Measurements from ENCODE around the gene CADM2. TPM values are rescaled to one million over a fixed set of nuclear protein-coding genes. Genes with fewer than 3 reads are reported as not detected.

Gene CADM2
- total and polyA plus RNA-seq, 4 donors, result 42.2 to 133 (median 81.1) TPM

DNA sequence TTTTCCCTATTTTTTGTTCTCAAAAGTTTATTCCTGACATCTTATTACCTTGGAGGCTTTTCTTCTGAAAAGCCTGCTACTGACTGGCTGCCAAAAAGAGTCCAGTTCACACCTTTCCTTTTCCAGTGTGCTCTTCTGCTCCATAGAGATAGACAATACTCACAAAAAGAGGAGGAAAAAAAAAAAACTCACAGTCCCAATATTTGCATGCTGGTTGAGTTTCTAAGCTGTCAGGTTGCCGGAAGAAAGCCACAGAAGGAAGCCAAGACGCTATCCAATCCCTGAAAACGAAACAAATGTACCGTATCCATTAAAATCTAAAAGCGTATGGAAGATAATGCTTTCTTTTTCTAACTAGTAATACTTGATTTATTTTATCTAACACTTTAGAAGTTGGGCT is 299.5 kb downstream of the CADM2 start:
- peak in 2 of 6 donors; percentile 52 for DNase-seq (ENCODE audit: low read depth in 4 of 6, low spot score in 6 of 6)
- peak overlapping the region; percentile 31 for H3K4me3 ChIP-seq (ENCODE audit: low read depth, low read length)
- H3K4me1 ChIP-seq (ENCODE audit: control insufficient read depth, insufficient read depth, low read length), result no peaks in the 10 kb centered on the region
- H3K9me3 ChIP-seq (ENCODE audit: control insufficient read depth, insufficient read depth, low read length), result no peaks in the 10 kb centered on the region
- WGBS (ENCODE audit: insufficient coverage), result no CpG with 5 or more reads among the region's 5 CpGs
- H3K27ac ChIP-seq (ENCODE audit: low read depth, low read length), result peak overlapping the region; percentile 59
- no peaks in the 10 kb centered on the region for H3K27me3 ChIP-seq (ENCODE audit: control insufficient read depth, insufficient read depth, low read length)
- H3K36me3 ChIP-seq (ENCODE audit: control insufficient read depth, insufficient read depth, low read length), result no peaks in the 10 kb centered on the region

DNA sequence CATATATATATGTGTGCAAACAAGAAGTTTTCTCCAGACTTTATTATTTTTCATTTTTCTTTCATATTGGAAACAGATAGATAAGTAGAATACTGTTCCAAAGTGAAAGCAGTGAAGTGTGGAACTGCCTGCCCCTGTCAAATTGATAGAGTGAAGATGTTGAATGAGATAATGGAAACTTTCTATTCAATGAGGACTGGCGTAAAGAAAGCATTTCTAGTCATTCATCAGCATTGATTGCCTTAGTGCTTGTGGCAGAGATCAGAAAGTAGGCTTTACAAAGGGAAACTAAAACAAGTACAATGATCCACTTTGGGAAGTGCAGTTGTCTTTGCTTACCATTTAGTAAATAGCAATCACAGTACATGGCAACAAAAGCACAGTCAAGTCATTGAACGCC is 300.0 kb downstream of the CADM2 start:
- Histone ChIP-seq H3K9me3 (ENCODE audit: control insufficient read depth, insufficient read depth, low read length) (no peaks in the 10 kb centered on the region), H3K27me3 (ENCODE audit: control insufficient read depth, insufficient read depth, low read length) (no peaks in the 10 kb centered on the region), H3K27ac (ENCODE audit: low read depth, low read length) (peak overlapping the region; percentile 59), H3K4me3 (ENCODE audit: low read depth, low read length) (peak overlapping the region; percentile 31), H3K36me3 (ENCODE audit: control insufficient read depth, insufficient read depth, low read length) (no peaks in the 10 kb centered on the region), H3K4me1 (ENCODE audit: control insufficient read depth, insufficient read depth, low read length) (no peaks in the 10 kb centered on the region)
- WGBS (ENCODE audit: insufficient coverage), result no CpG with 5 or more reads among the region's 2 CpGs
- peak in 2 of 6 donors; percentile 24 to 56 for DNase-seq (ENCODE audit: low read depth in 4 of 6, low spot score in 6 of 6)

DNA sequence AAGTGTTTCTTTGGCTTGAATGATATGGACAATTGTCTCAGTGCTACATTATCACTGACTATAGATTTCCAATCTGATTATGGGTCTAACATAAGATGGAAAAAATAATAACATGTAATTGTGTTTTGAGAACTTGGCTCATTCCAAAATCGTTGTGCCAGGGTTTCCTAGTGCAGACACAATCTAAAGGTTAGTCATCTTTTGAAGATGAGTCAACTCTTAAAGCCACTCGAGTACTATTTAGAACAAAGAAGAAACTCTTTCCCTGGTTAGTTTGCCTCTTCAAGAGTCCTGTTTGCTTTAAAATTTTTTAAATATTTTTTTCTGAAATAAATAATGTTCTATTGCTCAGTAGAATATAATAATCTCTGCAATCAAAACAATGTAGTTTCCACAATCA is 301.0 kb downstream of the CADM2 start:
- H3K9me3 ChIP-seq (ENCODE audit: control insufficient read depth, insufficient read depth, low read length), result no peaks in the 10 kb centered on the region
- no peak overlapping the region for H3K4me3 ChIP-seq (ENCODE audit: low read depth, low read length)
- no peaks in the 10 kb centered on the region for H3K36me3 ChIP-seq (ENCODE audit: control insufficient read depth, insufficient read depth, low read length)
- 50% methylated on average over 1 of the region's 2 CpGs for WGBS (ENCODE audit: insufficient coverage)
- no peaks in the 10 kb centered on the region for H3K27me3 ChIP-seq (ENCODE audit: control insufficient read depth, insufficient read depth, low read length)
- no peak for DNase-seq (ENCODE audit: low read depth in 4 of 6, low spot score in 6 of 6)
- no peaks in the 10 kb centered on the region for H3K4me1 ChIP-seq (ENCODE audit: control insufficient read depth, insufficient read depth, low read length)
- H3K27ac ChIP-seq (ENCODE audit: low read depth, low read length), result no peak overlapping the region

DNA sequence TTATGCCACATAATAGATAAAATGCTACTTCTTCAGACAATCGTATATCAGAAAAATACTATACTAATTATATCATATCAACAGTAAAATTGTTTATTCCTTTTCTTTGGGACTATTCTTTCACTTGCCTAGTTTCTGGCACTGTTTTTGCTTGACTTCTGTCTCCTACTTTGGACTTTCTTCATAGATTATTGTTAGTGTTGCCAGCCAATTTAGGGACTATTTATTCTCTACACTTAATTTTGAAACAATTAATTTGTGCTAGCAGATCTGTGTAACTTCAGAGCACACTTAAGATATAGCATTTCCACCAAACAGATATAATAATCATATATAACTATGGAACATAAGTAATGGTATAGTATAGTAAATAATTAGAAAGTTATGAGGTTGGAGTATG is 305.6 kb downstream of the CADM2 start:
- no peaks in the 10 kb centered on the region for H3K27me3 ChIP-seq (ENCODE audit: control insufficient read depth, insufficient read depth, low read length)
- no peak for DNase-seq (ENCODE audit: low read depth in 4 of 6, low spot score in 6 of 6)
- no peak overlapping the region for H3K4me3 ChIP-seq (ENCODE audit: low read depth, low read length)
- no peaks in the 10 kb centered on the region for H3K36me3 ChIP-seq (ENCODE audit: control insufficient read depth, insufficient read depth, low read length)
- no peaks in the 10 kb centered on the region for H3K4me1 ChIP-seq (ENCODE audit: control insufficient read depth, insufficient read depth, low read length)
- WGBS (ENCODE audit: insufficient coverage), result no CpG with 5 or more reads among the region's 1 CpG
- no peak overlapping the region for H3K27ac ChIP-seq (ENCODE audit: low read depth, low read length)
- H3K9me3 ChIP-seq (ENCODE audit: control insufficient read depth, insufficient read depth, low read length), result no peaks in the 10 kb centered on the region

DNA sequence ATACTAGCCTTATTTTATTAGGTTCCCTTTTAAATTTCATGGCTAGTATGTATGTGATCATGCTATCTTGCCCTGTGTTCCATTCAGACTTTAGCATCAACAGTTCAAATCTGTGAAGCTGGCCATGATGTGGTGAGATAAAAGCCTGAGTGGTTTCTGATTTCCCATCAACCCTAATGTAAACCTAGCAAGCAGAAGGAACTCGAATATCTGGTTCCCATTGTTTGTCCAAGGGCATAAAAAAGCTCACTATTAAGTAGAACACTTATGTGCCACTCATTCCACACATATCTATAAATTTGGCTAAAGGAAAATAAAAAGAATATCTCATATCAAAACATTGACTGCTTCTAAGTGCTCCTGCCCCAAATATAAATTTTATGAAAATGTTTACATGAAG is 311.7 kb downstream of the CADM2 start:
- Histone ChIP-seq H3K36me3 (ENCODE audit: control insufficient read depth, insufficient read depth, low read length) (no peaks in the 10 kb centered on the region), H3K27me3 (ENCODE audit: control insufficient read depth, insufficient read depth, low read length) (no peaks in the 10 kb centered on the region), H3K27ac (ENCODE audit: low read depth, low read length) (no peak overlapping the region), H3K4me3 (ENCODE audit: low read depth, low read length) (no peak overlapping the region), H3K9me3 (ENCODE audit: control insufficient read depth, insufficient read depth, low read length) (no peaks in the 10 kb centered on the region), H3K4me1 (ENCODE audit: control insufficient read depth, insufficient read depth, low read length) (no peaks in the 10 kb centered on the region)
- WGBS (ENCODE audit: insufficient coverage), result no CpG with 5 or more reads among the region's 1 CpG
- no peak for DNase-seq (ENCODE audit: low read depth in 4 of 6, low spot score in 6 of 6)

DNA sequence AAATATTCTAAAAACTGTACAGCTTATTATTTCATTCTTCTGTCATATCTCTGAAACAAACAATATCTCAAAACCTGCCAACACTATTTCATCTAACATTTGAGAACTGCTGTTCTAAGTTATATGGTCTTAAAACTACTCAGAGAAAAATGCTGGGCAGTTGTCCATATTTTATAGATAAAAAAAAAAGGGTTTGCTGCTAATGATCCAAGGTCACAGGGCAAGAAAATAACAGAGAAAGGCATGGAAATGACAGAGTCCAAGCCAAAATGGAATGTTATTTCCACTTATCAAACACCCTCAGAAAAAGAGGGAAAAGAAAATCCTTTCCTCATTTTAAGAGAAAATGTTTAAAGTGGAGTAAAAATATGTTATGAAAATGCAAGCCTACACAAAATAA is 313.1 kb downstream of the CADM2 start:
- DNase-seq (ENCODE audit: low read depth in 4 of 6, low spot score in 6 of 6), result no peak
- Histone ChIP-seq H3K4me3 (ENCODE audit: low read depth, low read length) (no peak overlapping the region), H3K9me3 (ENCODE audit: control insufficient read depth, insufficient read depth, low read length) (no peaks in the 10 kb centered on the region), H3K27ac (ENCODE audit: low read depth, low read length) (no peak overlapping the region), H3K36me3 (ENCODE audit: control insufficient read depth, insufficient read depth, low read length) (no peaks in the 10 kb centered on the region), H3K27me3 (ENCODE audit: control insufficient read depth, insufficient read depth, low read length) (no peaks in the 10 kb centered on the region), H3K4me1 (ENCODE audit: control insufficient read depth, insufficient read depth, low read length) (no peaks in the 10 kb centered on the region)

DNA sequence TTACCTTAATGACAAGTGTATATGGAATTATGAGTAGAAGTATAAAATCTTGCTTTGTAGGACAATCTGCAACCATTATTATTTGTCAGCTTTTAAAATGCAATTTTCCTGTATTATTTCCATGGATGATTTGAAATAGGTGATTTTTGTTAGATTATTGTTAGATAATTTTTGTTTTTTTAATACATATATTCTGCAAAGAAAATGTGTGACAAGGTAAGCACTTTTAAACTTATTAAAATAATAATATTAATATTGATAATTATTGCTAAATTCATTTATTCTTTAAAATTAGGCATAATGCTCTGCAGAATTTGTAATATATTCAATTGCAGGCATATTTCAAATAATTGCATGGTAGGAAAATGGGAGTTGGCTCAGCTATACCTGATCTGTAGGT is 329.5 kb downstream of the CADM2 start:
- H3K9me3 ChIP-seq (ENCODE audit: control insufficient read depth, insufficient read depth, low read length), result no peaks in the 10 kb centered on the region
- no peaks in the 10 kb centered on the region for H3K27me3 ChIP-seq (ENCODE audit: control insufficient read depth, insufficient read depth, low read length)
- no peaks in the 10 kb centered on the region for H3K36me3 ChIP-seq (ENCODE audit: control insufficient read depth, insufficient read depth, low read length)
- H3K27ac ChIP-seq (ENCODE audit: low read depth, low read length), result no peak overlapping the region
- no peaks in the 10 kb centered on the region for H3K4me1 ChIP-seq (ENCODE audit: control insufficient read depth, insufficient read depth, low read length)
- DNase-seq (ENCODE audit: low read depth in 4 of 6, low spot score in 6 of 6), result no peak
- H3K4me3 ChIP-seq (ENCODE audit: low read depth, low read length), result no peak overlapping the region

DNA sequence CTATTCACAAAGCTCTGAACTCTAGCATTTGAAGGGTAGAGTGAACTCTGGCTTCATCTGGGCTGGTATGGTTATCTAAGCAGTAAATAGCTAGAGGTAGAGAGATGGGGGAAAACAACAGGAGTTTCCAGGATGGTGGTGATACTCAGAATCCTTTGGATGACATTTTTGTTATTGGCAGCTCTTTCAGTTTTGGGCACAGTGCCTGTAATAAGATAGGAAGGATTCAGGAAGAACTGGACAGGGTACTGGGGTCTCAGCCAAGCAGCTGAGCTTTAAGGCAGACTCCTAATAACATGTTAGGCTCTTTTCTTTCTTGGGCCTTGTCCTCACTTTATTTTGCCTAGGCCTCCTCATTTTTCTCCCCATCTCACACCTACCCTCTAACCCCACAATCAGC is 338.5 kb downstream of the CADM2 start:
- Histone ChIP-seq H3K4me1 (ENCODE audit: control insufficient read depth, insufficient read depth, low read length) (no peaks in the 10 kb centered on the region), H3K36me3 (ENCODE audit: control insufficient read depth, insufficient read depth, low read length) (no peaks in the 10 kb centered on the region), H3K4me3 (ENCODE audit: low read depth, low read length) (no peak overlapping the region), H3K9me3 (ENCODE audit: control insufficient read depth, insufficient read depth, low read length) (no peaks in the 10 kb centered on the region), H3K27ac (ENCODE audit: low read depth, low read length) (peak overlapping the region; percentile 4), H3K27me3 (ENCODE audit: control insufficient read depth, insufficient read depth, low read length) (no peaks in the 10 kb centered on the region)
- DNase-seq (ENCODE audit: low read depth in 4 of 6, low spot score in 6 of 6), result no peak

DNA sequence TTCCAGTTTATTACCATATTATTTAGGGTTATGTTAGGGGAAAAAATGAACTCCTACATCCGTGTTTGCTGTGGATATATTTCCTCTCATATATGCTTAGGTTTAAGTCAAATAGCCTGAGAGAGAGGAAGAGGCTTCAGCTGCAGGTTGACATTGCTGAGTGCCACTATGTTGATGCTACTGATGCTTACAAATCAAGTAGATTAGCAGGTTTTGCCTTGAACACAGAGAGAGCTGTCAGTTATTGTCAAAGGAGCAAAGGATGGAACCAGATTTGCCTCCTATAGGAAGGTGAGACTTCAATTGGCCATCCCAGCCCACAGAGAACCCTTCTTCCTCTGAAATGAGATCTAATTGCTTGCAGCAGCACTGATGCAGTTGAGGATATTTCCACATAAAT is 339.2 kb downstream of the CADM2 start:
- WGBS (ENCODE audit: insufficient coverage), result no CpG with 5 or more reads among the region's 1 CpG
- no peak for DNase-seq (ENCODE audit: low read depth in 4 of 6, low spot score in 6 of 6)
- Histone ChIP-seq H3K36me3 (ENCODE audit: control insufficient read depth, insufficient read depth, low read length) (no peaks in the 10 kb centered on the region), H3K4me3 (ENCODE audit: low read depth, low read length) (no peak overlapping the region), H3K9me3 (ENCODE audit: control insufficient read depth, insufficient read depth, low read length) (no peaks in the 10 kb centered on the region), H3K27ac (ENCODE audit: low read depth, low read length) (no peak overlapping the region), H3K4me1 (ENCODE audit: control insufficient read depth, insufficient read depth, low read length) (no peaks in the 10 kb centered on the region), H3K27me3 (ENCODE audit: control insufficient read depth, insufficient read depth, low read length) (no peaks in the 10 kb centered on the region)

DNA sequence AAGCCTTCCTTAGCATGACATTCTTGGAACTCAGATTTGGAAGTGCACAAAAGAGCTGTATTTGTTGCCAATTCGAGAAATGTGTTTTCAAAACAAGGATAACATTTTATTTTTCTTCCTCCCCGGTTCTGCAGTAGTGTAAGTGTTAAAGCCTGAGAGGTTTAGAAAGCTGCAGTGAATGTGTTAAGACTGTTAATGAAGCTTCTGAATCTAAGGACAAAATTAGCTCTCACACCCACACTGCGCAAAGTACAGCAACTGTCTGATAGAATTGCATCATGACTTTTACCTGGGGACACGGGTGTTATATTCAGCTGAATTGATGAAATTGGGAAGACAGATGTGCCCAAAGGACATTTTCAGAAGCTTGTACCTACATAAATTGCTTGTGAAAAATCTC is 344.4 kb downstream of the CADM2 start:
- H3K4me1 ChIP-seq (ENCODE audit: control insufficient read depth, insufficient read depth, low read length), result no peaks in the 10 kb centered on the region
- no CpG with 5 or more reads among the region's 4 CpGs for WGBS (ENCODE audit: insufficient coverage)
- no peaks in the 10 kb centered on the region for H3K9me3 ChIP-seq (ENCODE audit: control insufficient read depth, insufficient read depth, low read length)
- no peaks in the 10 kb centered on the region for H3K36me3 ChIP-seq (ENCODE audit: control insufficient read depth, insufficient read depth, low read length)
- H3K4me3 ChIP-seq (ENCODE audit: low read depth, low read length), result peak overlapping the region; percentile 35
- H3K27ac ChIP-seq (ENCODE audit: low read depth, low read length), result peak overlapping the region; percentile 77
- peak in 5 of 6 donors; percentile 35 to 87 (median 52) for DNase-seq (ENCODE audit: low read depth in 4 of 6, low spot score in 6 of 6)
- H3K27me3 ChIP-seq (ENCODE audit: control insufficient read depth, insufficient read depth, low read length), result no peaks in the 10 kb centered on the region
